IPS-18a (cell line): Measurements from ENCODE around the gene PRR29.
A peak's percentile ranks its signal among the peaks of the same experiment; 100 is the strongest.
"Not testable (repeated sequence)": the region's sequence is repeated elsewhere in the genome, so short reads cannot be mapped to it uniquely, and the experiment has no call there.

ENCODE experiments used
- H3K27ac ChIP-seq: one replicate; pipeline ENCODE4 v1.5.1; 2013; ENCODE audit warnings: low read length
- H3K27me3 ChIP-seq: one replicate; pipeline ENCODE4 v1.6.1; 2013; ENCODE audit warnings: mild to moderate bottlenecking, low read length; ENCODE audit not compliant: control insufficient read depth, insufficient read depth
- H3K36me3 ChIP-seq: one replicate; pipeline ENCODE4 v1.6.1; 2013; ENCODE audit warnings: low read depth, low read length; ENCODE audit not compliant: control insufficient read depth
- H3K4me1 ChIP-seq: one replicate; pipeline ENCODE4 v1.6.1; 2013; ENCODE audit warnings: low read depth, low read length; ENCODE audit not compliant: control insufficient read depth
- H3K4me3 ChIP-seq: one replicate; pipeline ENCODE4 v1.5.1; 2013; ENCODE audit warnings: low read length
- H3K9ac ChIP-seq: one replicate; pipeline ENCODE4 v1.6.1; 2013; ENCODE audit warnings: mild to moderate bottlenecking, low read length, moderate library complexity
- H3K9me3 ChIP-seq: one replicate; pipeline ENCODE4 v1.6.1; 2013; ENCODE audit warnings: low read depth, low read length; ENCODE audit not compliant: control insufficient read depth

Gene PRR29

DNA sequence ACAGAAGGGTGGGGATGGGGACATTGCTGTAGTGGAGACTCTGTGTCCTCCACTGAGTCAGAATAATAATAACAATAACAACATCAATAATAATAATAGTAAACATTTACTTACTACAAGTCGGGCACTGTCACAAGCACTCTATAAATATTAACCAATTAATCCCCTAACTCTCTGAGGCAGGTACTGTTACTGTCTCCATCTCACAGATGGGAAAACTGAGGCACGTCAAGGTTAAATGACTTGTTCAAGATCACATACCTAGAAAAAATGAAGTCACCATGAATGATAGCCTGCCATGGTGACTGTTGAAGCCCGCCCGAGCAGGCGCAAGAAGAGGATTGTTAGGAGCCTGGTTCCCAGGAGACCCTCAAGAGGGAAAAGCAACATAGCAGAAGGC, 10.2 kb downstream of the PRR29 start:
- H3K27ac ChIP-seq = no peak overlapping the region
- H3K27me3 ChIP-seq = no peaks in the 10 kb centered on the region
- no peaks in the 10 kb centered on the region for H3K9me3 ChIP-seq
- peaks cover 9% of the 10 kb centered on the region for H3K4me1 ChIP-seq
- H3K9ac ChIP-seq = no peak overlapping the region
- no peak overlapping the region for H3K4me3 ChIP-seq
- H3K36me3 ChIP-seq = no peaks in the 10 kb centered on the region

DNA sequence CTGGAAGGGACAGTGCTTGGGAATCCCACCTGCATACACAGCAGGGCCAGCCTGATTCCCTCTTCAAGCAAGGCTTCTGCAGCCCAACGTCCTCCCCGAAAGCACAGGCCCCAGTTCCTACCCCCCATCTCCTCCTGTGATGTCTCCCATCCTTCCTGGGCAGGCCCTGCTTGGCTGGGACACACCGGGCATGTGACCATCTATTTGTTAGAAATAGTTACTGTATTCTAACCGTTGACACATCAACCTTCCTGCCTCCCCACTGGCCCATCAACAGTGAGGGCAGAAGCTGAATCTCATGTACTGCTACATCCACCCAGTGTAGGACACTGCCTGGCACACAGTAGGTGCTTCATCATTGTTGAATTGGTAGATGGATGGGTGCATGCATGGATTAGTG, 10.7 kb downstream of the PRR29 start:
- Histone ChIP-seq H3K9ac (no peak overlapping the region), H3K4me3 (no peak overlapping the region), H3K27ac (no peak overlapping the region), H3K36me3 (no peaks in the 10 kb centered on the region), H3K9me3 (no peaks in the 10 kb centered on the region), H3K4me1 (peaks cover 9% of the 10 kb centered on the region), H3K27me3 (no peaks in the 10 kb centered on the region)

DNA sequence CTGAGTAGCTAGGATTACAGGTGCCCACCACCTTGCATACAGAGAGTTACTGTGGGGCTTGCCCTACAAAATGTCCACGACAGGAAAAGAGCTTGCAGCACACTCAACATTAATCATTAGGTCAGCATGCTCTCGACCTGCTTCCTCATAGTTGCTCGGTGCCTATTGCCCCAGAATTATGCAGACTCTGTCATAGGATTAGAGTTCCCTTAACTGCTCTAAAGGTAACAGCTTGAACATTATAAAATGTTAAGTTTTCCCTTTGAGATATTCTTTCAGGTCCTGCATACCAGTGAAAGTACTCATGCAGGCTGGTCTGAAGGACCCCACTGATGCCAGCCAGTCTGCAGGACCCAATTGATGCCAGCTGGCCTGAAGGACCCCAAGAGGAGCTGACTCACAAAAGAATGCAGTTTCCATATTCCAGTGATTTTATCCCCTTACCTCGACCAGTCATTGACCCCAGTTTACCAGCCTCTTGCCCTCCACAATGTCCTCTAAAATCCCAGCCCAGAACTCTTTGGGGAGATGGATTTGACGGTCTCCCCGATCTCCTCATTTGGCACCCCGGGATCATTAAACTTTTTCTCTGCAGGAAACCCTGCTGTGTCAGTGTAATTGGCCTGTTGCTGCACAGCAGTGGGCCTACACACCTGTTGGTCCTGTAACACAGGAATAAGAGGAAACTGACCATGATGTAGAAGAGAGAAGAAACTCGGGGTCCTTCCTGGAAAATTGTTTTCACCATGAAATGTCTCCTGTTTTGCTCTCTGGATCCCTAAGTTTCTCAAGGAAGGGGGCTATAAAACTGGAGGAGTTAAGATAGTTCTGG, 11.6 kb downstream of the PRR29 start:
- Histone ChIP-seq H3K9ac (no peak overlapping the region), H3K4me1 (peaks cover 9% of the 10 kb centered on the region), H3K27ac (no peak overlapping the region), H3K9me3 (no peaks in the 10 kb centered on the region), H3K4me3 (no peak overlapping the region), H3K27me3 (no peaks in the 10 kb centered on the region), H3K36me3 (no peaks in the 10 kb centered on the region)

DNA sequence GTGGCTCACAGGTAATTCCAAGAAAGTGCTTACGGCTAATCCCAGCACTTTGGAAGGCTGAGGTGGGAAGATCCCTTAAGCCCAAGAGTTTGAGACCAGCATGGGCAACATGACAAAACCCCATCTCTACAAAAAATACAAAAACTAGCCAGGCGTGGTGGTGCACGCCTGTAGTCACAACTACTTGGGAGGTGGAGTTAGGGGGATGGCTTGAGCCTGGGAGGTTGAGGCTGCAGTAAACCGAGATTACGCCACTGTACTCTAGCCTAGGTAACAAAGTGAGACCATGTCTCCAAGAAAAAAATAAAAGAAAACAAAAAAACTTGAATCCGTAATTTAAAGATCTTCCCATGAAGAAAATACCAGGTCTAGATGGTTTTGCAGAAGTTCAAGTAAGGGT, 17.3 kb downstream of the PRR29 start:
- Histone ChIP-seq H3K9me3 (no peaks in the 10 kb centered on the region), H3K36me3 (no peaks in the 10 kb centered on the region), H3K27me3 (no peaks in the 10 kb centered on the region), H3K4me3 (no peak overlapping the region), H3K27ac (no peak overlapping the region), H3K9ac (no peak overlapping the region), H3K4me1 (no peaks in the 10 kb centered on the region)

DNA sequence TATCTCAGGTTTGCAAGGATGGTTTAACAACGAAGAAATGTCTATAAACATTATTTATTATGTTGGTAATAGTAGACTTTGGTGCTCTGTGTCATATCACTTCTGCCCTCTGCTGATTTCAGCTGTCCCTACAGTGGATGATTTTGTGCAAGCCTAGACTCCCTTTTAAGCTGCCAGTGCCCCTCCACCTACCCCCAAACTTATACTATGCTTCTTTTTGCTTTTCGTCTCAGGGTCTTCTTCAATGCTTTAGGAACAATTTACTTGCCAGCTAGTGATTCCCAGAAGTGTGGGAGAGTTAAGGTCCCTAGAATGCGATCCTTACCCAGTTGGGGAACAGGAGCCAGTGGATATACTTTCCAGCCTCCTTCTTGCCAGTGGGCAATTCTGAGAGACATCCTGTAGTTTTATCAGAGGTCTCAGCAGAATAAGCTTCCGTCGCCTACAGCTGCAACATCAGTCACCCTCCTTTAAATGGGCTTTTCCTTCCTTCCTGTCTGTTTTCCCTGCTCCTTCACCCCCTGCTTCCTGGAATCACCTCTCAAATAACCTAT, 18.2 kb downstream of the PRR29 start:
- H3K4me1 ChIP-seq = no peaks in the 10 kb centered on the region
- H3K9ac ChIP-seq = no peak overlapping the region
- H3K4me3 ChIP-seq = no peak overlapping the region
- H3K27ac ChIP-seq = no peak overlapping the region
- H3K9me3 ChIP-seq = no peaks in the 10 kb centered on the region
- H3K36me3 ChIP-seq = no peaks in the 10 kb centered on the region
- no peaks in the 10 kb centered on the region for H3K27me3 ChIP-seq

DNA sequence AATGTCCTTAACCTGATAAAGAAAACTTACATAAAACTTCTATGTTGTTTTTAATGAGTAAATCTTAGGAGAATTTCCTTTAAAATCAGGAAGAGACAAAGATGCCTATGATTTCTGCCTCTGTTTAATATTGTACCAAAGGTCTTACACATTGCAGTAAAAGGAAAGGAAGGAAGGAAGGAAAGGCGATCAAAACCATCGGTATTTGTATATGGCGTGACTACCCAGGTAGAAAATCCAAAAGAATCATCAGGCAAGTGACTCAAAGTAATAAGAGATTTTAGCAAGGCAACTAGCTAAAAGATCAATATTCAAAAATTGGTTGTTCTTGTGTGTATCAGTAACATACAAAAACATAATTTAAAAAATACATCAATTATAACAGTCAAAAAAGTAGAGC, 18.8 kb downstream of the PRR29 start:
- no peak overlapping the region for H3K9ac ChIP-seq
- H3K4me3 ChIP-seq = no peak overlapping the region
- H3K27ac ChIP-seq = no peak overlapping the region
- no peaks in the 10 kb centered on the region for H3K36me3 ChIP-seq
- H3K4me1 ChIP-seq = no peaks in the 10 kb centered on the region
- no peaks in the 10 kb centered on the region for H3K9me3 ChIP-seq
- H3K27me3 ChIP-seq = no peaks in the 10 kb centered on the region

DNA sequence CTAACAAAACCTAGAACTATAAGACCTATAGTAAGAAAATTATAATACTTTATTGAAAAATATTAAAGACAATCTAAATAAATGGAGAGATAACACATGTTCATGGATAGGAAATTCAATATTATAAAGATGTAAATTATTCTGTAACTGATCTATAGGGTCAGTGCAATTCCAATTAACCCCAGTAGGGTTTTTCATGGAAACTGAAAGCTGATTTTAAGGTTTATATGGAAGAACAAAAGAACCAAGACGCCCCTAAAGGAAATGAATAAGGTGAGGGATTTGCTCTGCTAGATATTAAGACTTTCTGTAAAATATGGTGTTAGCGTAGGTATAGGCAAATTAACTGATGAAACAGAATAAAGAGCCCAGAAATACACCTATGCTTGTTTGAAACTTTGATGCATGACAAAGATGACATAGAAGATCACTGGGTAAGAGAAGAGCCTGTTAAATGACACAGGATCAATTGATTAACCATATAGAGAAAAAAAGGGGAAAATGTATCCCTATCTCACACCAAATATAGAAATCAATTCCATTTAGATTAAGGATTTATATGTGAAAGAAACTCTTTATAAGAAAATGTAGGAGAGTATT, 19.3 kb downstream of the PRR29 start:
- Histone ChIP-seq H3K9ac (no peak overlapping the region), H3K27ac (no peak overlapping the region)

DNA sequence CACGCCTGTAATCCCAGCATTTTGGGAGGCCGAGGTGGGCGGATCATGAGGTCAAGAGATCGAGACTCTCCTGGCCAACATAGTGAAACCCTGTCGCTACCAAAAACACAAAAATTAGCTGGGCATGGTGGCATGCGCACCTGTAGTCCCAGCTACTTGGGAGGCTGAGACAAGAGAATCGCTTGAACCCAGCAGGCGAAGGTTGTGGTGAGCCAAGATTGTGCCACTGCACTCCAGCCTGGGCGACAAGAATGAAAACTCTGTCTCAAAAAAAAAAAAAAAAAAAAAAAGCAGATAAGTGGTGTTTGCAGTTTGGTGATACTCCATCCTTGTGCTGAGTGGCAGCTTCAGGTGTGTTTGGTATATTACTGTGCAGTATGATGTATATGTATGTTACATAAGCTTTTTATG, 21.4 kb downstream of the PRR29 start:
- not testable (repeated sequence) for H3K36me3 ChIP-seq, H3K4me1 ChIP-seq, H3K27ac ChIP-seq, H3K27me3 ChIP-seq, H3K9ac ChIP-seq, H3K4me3 ChIP-seq, H3K9me3 ChIP-seq

More for the DNA sequence above, 19.3 kb downstream of the PRR29 start:
- Histone ChIP-seq H3K4me3 (no peak overlapping the region), H3K27me3 (no peaks in the 10 kb centered on the region), H3K4me1 (no peaks in the 10 kb centered on the region), H3K36me3 (no peaks in the 10 kb centered on the region), H3K9me3 (no peaks in the 10 kb centered on the region)

DNA sequence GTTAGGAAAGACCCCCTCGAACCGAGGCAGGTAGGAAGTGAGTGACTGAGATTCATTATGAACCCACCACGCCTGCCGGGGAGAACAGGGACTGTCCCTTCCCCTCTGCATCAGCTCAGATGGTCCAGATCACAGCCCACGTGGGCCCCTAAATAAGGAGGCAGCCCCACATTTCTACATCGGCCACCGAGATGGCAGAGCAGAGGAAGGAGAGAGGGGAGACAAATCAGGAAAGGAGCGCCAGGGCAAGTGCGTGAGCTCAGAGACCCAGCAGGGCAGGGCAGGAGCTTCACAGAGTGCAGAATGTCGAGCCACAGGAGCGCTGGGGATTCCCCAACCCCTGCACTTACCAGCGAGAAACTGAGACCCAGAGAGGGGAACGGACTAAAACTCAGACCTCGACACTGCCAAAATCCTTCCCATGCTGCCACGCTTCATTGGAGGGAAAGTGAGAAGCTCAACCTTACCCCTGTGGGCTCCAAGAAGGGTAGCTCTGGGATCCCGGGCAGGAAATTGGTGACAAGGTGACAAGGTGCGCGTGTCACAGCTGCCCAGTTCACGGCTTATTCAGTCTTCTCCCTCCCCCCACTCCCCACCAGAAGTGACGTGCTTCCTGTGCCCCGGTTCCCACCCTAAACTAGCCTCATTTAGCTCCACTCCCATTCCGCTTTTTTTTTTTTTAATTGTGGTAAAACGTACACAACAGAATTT, 22.1 kb downstream of the PRR29 start, which contains the start of gene ICAM2:
TSS of gene ICAM2 (minus strand) at position 578 of the 711 bp plus-strand sequence. CDS start 13,942 bp downstream, outside the sequence.
- H3K4me3 ChIP-seq = peak within 1 kb of the TSS; percentile 2
- H3K36me3 ChIP-seq = no peaks in the 10 kb centered on the region
- H3K9me3 ChIP-seq = no peaks in the 10 kb centered on the region
- H3K27me3 ChIP-seq = no peaks in the 10 kb centered on the region
- H3K4me1 ChIP-seq = no peaks in the 10 kb centered on the region
- no peak within 1 kb of the TSS for H3K9ac ChIP-seq
- H3K27ac ChIP-seq = no peak within 1 kb of the TSS

DNA sequence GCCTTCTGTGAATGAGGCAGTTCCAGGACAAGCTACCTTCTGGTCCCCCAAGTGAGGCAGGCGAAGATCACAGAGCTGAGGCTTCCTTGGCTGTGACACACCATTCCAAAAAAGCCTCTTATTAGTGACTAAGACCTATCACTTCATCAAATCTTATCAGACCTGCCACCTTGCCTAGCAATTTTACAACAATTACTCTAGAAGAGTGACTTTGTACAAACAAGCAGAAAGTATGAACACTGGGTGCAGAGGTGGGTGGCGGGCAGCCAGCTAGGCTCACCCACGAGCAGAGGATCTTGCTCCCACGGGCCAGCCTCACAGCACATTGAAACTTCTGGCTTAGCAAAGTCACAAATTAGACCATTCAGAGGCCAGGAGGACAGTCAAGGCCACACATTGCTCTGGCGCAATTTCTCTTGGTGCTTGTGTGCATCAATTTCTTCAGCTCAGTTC, 24.5 kb downstream of the PRR29 start:
- Histone ChIP-seq H3K36me3 (no peaks in the 10 kb centered on the region), H3K9me3 (no peaks in the 10 kb centered on the region), H3K4me1 (no peaks in the 10 kb centered on the region), H3K9ac (no peak overlapping the region), H3K27me3 (no peaks in the 10 kb centered on the region), H3K4me3 (no peak overlapping the region), H3K27ac (no peak overlapping the region)

DNA sequence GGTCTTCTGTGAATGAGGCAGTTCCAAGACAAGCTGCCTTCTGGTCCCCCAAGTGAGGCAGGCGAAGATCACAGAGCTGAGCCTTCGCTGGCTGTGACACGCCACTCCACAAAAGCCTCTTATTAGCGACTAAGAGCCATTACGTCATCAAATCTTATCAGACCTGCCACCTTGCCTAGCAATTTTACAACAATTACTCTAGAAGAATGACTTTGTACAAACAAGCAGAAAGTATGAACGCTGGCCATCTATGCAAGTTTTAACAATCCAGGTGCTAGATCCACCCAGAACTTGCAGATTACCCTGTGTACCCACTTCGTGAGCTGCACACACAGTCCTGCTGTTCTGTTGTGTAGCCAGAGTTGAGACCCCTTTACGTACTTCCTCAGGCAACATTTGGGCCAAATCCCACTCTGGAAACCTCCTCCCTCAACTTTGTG, 26.1 kb downstream of the PRR29 start:
- Histone ChIP-seq H3K36me3 (no peaks in the 10 kb centered on the region), H3K27me3 (no peaks in the 10 kb centered on the region), H3K4me1 (no peaks in the 10 kb centered on the region), H3K4me3 (no peak overlapping the region), H3K9me3 (no peaks in the 10 kb centered on the region), H3K27ac (no peak overlapping the region), H3K9ac (no peak overlapping the region)
